ENCODE data around the gene MAP3K14.

DNA sequence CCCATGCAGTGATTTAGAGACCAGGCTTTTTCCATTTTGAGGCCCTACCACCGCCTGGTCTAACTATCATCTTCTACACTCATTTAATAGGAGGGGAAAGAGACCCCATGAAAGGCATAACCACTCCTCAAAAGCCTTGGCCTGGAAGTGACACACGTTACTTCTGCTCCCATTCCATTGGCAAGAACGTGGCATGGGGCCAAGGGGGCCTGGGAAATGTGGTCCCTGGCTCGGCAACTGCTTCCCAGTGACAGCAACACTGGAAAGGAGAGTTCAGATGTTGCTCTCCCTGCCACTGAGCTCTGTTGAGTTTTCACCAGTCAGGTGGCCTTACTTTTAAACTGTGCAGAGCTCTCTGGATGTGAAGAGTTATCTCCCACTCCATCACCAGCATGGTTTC lies 45.2 kb upstream of the MAP3K14 start:
- TF ChIP-seq CTCF (IDR thresholded peaks at IDR 0.05), result no peak
- TF ChIP-seq EZH2 (IDR thresholded peaks at IDR 0.05), result no peak

Measured in neural progenitor cell (in vitro differentiated cells).